Loucy (cell line): Measurements from ENCODE around the gene PNPLA7.

Source experiments
- H2AFZ ChIP-seq: fragments of 200-600 bp; sonication (generic); 2 replicates; pipeline ENCODE4 v1.6.0; 2016; ENCODE audit warnings: antibody characterized with exemption, mild to moderate bottlenecking, low read length, moderate library complexity
- H3F3A ChIP-seq: fragments of 200-600 bp; 2 replicates; pipeline ENCODE4 v1.6.0; 2016; ENCODE audit warnings: antibody characterized with exemption, low read depth, mild to moderate bottlenecking
- H3K27me3 ChIP-seq: fragments of 200-600 bp; sonication (generic); 2 replicates; pipeline ENCODE4 v1.6.1; 2014; ENCODE audit warnings: low read length, mild to moderate bottlenecking; ENCODE audit not compliant: insufficient read depth, poor library complexity, severe bottlenecking
- H3K36me3 ChIP-seq: fragments of 200-600 bp; sonication (generic); 2 replicates; pipeline ENCODE4 v1.6.1; 2016; ENCODE audit warnings: low read length; ENCODE audit not compliant: insufficient read depth
- H3K4me1 ChIP-seq: fragments of 200-600 bp; sonication (generic); 2 replicates; pipeline ENCODE4 v1.5.1; 2014; ENCODE audit warnings: low read length, mild to moderate bottlenecking; ENCODE audit not compliant: insufficient read depth, poor library complexity, severe bottlenecking
- H3K4me2 ChIP-seq: fragments of 200-600 bp; sonication (generic); 2 replicates; pipeline ENCODE4 v1.6.0; 2014; ENCODE audit warnings: antibody characterized with exemption, low read length, low read depth, mild to moderate bottlenecking; ENCODE audit not compliant: poor library complexity, severe bottlenecking
- H3K4me3 ChIP-seq: fragments of 200-600 bp; sonication (generic); 2 replicates; pipeline ENCODE4 v1.5.1; 2014; ENCODE audit warnings: low read length, mild to moderate bottlenecking, mixed read lengths; ENCODE audit not compliant: poor library complexity, severe bottlenecking
- H3K79me2 ChIP-seq: fragments of 200-600 bp; sonication (generic); 2 replicates; pipeline ENCODE4 v1.6.1; 2014; ENCODE audit warnings: low read length; ENCODE audit not compliant: insufficient read depth
- H3K9ac ChIP-seq: fragments of 200-600 bp; sonication (generic); 2 replicates; pipeline ENCODE4 v1.6.0; 2014; ENCODE audit warnings: mild to moderate bottlenecking, low read depth, low read length, moderate library complexity; ENCODE audit not compliant: poor library complexity, severe bottlenecking
- H3K9me2 ChIP-seq: fragments of 200-600 bp; sonication (generic); replicated peaks from 2 replicates; pipeline ENCODE4 v1.6.1; 2016; ENCODE audit warnings: low read depth, low read length, mixed read lengths
- H3K9me3 ChIP-seq: fragments of 200-600 bp; sonication (generic); 2 replicates; pipeline ENCODE4 v1.6.1; 2014; ENCODE audit warnings: mild to moderate bottlenecking, antibody characterized with exemption, low read length, low read depth; ENCODE audit not compliant: insufficient read depth
- H4K20me1 ChIP-seq: fragments of 200-600 bp; sonication (generic); 2 replicates; pipeline ENCODE4 v1.6.0; 2014; ENCODE audit warnings: antibody characterized with exemption, low read length, mild to moderate bottlenecking; ENCODE audit not compliant: insufficient read depth, poor library complexity, severe bottlenecking
- CTCF ChIP-seq: fragments of 200-600 bp; sonication (generic); conservative IDR thresholded peaks from 2 replicates; pipeline ENCODE4 v1.5.1; 2014; ENCODE audit warnings: mild to moderate bottlenecking, antibody characterized with exemption, low read length
- EZH2phosphoT487 ChIP-seq: fragments of 200-600 bp; IDR thresholded peaks from 2 replicates; pipeline ENCODE4 v1.6.1; 2018; ENCODE audit warnings: antibody characterized with exemption, mild to moderate bottlenecking, moderate library complexity, borderline replicate concordance

The PNPLA7 gene

GRCh38 chr9:137455359-137455991, 94.7 kb downstream of the PNPLA7 start:
- no peaks in the 10 kb centered on the region for H3K36me3 ChIP-seq
- H3K9me2 ChIP-seq = no peaks in the 10 kb centered on the region
- H3K9me3 ChIP-seq = no peaks in the 10 kb centered on the region
- H3K79me2 ChIP-seq = no peaks in the 10 kb centered on the region
- no peaks in the 10 kb centered on the region for H3K27me3 ChIP-seq
- H3F3A ChIP-seq = no peaks in the 10 kb centered on the region
- no peaks in the 10 kb centered on the region for H3K4me1 ChIP-seq
- H3K9ac ChIP-seq = no peak overlapping the region
- H3K4me3 ChIP-seq = no peak overlapping the region
- no peak overlapping the region for H2AFZ ChIP-seq
- H3K4me2 ChIP-seq = no peak overlapping the region
- TF ChIP-seq CTCF (no peak), EZH2phosphoT487 (no peak)
- H4K20me1 ChIP-seq = no peaks in the 10 kb centered on the region

GRCh38 chr9:137454597-137455358, 95.4 kb downstream of the PNPLA7 start:
- Histone ChIP-seq H2AFZ (no peak overlapping the region), H3K4me2 (no peak overlapping the region), H3K4me1 (peaks cover 4% of the 10 kb centered on the region), H3K79me2 (no peaks in the 10 kb centered on the region), H4K20me1 (no peaks in the 10 kb centered on the region), H3K9me2 (no peaks in the 10 kb centered on the region), H3F3A (no peaks in the 10 kb centered on the region), H3K4me3 (no peak overlapping the region), H3K9me3 (no peaks in the 10 kb centered on the region), H3K36me3 (no peaks in the 10 kb centered on the region), H3K9ac (no peak overlapping the region), H3K27me3 (no peaks in the 10 kb centered on the region)
- no peak for TF ChIP-seq EZH2phosphoT487
- TF ChIP-seq CTCF = no peak

GRCh38 chr9:137454145-137454596, 96.0 kb downstream of the PNPLA7 start:
- H2AFZ ChIP-seq = no peak overlapping the region
- no peaks in the 10 kb centered on the region for H3K79me2 ChIP-seq
- no peaks in the 10 kb centered on the region for H3K27me3 ChIP-seq
- peaks cover 6% of the 10 kb centered on the region for H3K4me1 ChIP-seq
- H3K4me3 ChIP-seq = no peak overlapping the region
- TF ChIP-seq EZH2phosphoT487 (no peak), CTCF (no peak)
- H3K9me3 ChIP-seq = no peaks in the 10 kb centered on the region
- no peak overlapping the region for H3K4me2 ChIP-seq
- H3K9ac ChIP-seq = no peak overlapping the region
- no peaks in the 10 kb centered on the region for H3F3A ChIP-seq
- H3K9me2 ChIP-seq = no peaks in the 10 kb centered on the region
- H4K20me1 ChIP-seq = no peaks in the 10 kb centered on the region
- H3K36me3 ChIP-seq = no peaks in the 10 kb centered on the region
